H54 (cell line): ENCODE measurements around the gene KCNE3.

Source experiments
- DNase-seq: peaks from one replicate; pipeline ENCODE4 v3.0.0; 2011; ENCODE audit warnings: low spot score, mixed read lengths; ENCODE audit not compliant: insufficient read length
- FAIRE-seq: peaks from 3 replicates; lab custom pipeline; 2011; peaks lifted over from hg19 to GRCh38; lab: Jason Lieb, UNC
- POLR2A ChIP-seq: IDR thresholded peaks from 2 replicates; pipeline ENCODE4 v1.6.1; 2011; ENCODE audit warnings: low read depth, mild to moderate bottlenecking, low read length

The KCNE3 gene

DNA sequence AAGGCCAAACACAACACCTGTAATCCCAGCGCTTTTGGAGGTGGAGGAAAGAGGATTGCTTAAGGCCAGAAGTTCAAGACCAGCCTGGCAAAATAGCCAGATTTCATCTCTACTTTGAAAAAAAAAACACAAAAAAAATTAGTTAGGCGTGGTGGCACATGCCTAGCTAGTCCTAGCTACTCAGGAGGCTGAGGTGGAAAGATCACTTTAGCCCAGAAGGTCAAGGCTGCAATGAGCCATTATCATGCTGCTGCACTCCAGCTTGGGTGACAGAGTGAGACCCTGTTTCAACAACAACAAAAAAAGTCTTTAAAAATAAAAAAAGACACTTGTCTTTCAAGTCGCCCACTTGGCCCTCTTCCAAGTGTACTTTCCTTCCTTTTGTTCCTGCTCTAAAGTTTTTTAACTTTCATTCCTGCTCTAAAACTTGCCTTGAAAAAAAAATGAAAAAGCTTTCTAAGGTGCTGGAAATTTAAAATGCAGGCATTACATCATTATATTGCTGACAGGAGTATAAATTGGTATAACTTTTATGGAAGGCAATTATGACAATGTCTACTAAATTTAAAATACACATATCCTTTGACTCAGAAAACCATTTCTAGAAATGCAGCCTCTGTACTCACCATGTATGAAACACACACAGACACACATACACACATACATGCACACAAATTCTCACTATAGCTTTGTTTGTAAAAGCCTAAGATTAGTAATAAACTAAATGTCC, 13.5 kb upstream of the KCNE3 start:
- FAIRE-seq (no peak), DNase-seq (no peak)
- no peak for TF ChIP-seq POLR2A

DNA sequence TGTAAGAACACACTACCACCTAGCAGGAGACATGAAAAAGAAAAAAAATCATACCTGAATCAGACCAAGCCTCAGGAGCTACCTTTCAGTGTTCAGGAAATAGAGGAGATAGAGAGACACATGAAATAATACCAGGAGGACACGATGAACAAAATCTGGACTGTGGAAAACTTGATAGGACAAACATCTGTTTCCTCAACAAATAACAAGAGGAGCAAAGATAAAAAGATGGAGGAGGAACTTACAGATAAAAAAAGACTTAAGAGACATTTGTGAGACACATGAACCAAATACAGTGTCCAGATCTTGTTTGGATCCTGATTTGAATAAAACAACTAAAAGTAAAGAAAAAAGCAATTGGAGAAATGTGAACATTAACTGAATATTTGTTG, 12.4 kb upstream of the KCNE3 start:
- TF ChIP-seq POLR2A, result no peak
- FAIRE-seq (no peak), DNase-seq (no peak)

DNA sequence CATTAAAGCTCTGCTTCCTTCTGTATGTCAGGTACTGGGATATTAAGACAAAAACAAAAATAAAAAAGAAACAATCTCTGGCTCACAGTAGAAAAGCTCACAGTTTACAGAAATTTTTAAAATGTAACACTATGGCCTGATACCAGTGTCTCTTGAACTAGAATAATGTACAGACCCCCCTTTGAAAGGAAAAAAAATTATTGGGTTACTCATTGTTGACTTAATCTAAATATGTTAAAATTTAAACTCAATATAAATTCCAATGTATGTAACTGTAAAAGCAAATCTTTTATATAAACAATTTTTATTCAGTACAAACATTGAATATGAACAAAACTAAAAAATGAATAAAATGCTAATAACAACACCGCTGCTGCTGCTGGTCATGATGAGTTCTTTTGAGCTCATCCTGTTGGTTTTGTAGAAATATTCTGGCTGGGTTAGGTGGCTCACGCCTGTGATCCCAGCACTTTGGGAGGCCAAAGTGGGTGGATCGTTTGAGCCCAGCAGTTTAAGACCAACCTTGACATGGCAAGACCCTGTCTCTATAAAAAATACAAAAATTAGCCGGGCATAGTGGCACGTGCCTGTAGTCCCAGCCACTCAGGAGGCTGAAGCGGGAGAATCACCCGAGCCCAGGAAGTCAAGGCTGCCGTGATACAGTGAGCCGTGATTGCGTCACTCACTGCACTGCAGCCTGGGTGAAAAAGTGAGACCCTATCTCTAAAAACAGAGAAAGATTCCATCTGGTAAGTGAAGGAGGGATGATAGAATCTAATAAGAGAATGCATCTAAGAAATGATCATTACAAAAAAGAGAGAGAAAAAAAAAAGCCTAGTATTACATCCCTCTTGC, 11.8 kb upstream of the KCNE3 start:
- FAIRE-seq, result no peak
- no peak for TF ChIP-seq POLR2A
- DNase-seq, result no peak

DNA sequence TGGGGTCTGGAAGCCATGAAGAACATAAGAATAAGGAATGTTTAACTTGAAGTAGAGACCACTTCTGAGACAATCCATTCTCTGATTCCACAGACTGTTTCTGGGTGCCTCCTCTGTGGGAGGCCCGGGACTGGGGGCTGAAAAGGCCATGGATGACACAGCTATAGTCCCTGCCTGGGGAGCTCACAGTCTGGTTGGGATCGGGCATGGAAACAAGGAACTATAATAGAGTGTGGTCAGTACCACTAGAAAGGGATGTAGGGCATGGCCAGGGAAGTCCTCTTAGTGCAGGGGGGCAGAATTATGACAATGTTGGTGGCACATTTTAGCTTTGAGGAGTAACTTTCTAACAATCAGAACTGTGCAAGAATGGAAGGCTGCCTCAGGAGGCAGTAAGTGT, 9.2 kb upstream of the KCNE3 start:
- DNase-seq, result no peak
- no peak for TF ChIP-seq POLR2A
- FAIRE-seq, result no peak

DNA sequence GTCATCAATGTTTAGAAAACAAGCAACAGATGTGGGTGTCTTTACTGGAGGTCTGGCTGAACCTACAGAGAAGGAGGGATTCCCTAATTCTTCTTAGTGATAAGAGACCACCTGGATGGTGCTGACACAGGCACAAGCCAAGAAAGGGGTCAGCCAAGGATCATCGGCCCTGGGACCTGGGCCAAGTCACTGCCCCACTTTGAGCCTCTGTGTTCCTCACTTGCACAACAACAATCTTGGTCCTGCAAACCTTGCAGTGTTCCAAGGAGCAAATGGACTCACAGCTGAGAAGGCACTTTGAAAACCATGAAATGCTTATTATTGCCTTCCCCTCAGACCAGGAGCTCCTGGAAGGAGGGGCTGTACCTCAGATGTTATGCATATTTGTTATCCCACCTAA, 7.0 kb upstream of the KCNE3 start:
- FAIRE-seq (no peak), DNase-seq (no peak)
- TF ChIP-seq POLR2A, result no peak

DNA sequence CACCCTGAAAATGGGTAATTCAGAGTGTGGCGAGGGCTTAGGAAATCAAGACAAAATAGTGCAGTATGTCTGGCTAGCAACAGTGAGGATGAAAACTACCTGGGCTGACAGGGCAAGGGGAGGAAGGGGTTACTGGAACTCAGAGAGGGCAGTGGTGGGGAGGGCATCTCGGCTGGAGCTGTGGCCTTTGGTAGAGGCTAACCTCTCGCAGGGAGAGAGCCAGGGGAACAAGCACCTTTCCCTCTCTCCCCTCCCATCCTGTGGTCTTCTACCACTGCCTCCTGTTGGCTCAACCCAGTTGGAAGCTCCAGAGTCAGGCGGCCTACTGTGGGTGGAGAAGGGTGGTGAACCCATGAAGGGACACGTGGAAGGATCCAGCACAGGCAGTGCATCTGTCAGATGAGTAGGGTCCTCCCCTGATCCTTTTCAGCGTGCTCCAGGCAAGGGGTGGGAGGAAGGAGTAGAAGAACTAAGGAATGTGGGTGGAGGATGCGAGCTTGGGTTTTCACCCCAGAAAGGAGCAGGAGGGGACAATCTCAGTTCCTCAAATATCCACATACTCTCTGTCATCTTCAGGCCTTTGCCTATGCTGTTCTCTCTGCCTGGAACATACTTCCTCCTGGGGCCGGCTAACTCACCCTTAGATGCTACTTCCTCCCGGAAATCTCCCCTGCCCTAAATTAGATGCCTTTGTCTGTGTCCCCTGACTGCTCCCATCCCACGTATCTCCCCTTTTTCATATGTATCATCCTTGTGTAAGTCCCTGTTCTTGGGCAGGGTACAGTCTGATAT, 6.2 kb upstream of the KCNE3 start:
- no peak for FAIRE-seq
- no peak for DNase-seq
- no peak for TF ChIP-seq POLR2A

DNA sequence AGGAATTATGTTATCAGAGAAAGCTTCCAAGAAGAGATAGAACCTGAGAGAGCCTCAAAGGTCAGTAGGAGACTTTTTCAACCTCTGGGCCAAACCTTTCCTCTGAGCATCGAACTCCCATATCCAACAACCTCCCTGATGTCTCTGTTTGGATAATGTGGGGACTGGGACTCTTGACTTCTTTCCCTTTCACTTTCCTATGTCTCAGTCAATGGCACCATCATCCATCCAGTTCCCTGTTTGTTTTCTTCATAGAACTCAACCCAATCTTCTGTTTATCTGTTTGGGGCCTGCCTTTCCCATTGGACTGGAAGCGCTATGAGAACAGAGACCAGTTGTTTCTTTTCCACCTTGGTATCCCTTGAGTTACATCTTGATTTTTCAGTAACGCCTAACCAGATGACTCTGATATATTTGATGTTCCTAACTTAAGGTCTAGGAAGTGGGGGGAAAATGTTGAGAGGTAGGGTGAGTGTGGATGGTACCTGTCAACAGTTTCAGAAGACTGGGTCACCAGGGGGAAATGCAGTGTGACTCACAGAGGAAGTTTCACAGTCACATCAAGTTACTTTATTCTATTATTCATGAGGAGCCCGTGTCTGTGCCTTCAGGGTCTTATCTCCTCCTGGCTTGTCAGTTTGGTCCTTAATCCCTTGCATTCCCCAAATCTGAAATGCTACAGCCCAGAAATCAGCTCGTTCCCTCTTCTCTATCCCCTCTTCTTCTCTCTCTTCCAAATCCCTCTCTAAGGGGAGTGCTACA, 4.5 kb upstream of the KCNE3 start:
- FAIRE-seq (no peak), DNase-seq (no peak)
- TF ChIP-seq POLR2A, result no peak

DNA sequence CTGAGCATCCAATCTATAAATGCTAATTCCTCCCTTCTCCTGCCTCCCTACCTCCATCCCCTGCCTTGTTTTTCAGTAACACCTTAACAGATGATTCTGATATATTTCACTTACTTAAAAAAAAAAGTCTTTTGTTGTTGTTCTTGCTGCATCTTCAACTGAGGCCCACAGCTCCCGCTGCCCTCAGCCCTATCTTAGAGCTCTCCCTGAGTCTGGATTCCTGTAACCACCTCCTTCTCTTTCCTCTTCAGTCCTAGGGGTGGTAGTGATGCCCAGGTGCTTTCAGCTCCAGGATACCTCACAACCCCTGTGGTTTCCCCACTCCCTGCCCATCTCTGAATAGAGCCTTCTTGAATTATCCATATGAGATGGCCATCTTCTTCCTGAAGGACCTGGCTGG, 3.7 kb upstream of the KCNE3 start:
- no peak for TF ChIP-seq POLR2A
- DNase-seq, result no peak
- no peak for FAIRE-seq

DNA sequence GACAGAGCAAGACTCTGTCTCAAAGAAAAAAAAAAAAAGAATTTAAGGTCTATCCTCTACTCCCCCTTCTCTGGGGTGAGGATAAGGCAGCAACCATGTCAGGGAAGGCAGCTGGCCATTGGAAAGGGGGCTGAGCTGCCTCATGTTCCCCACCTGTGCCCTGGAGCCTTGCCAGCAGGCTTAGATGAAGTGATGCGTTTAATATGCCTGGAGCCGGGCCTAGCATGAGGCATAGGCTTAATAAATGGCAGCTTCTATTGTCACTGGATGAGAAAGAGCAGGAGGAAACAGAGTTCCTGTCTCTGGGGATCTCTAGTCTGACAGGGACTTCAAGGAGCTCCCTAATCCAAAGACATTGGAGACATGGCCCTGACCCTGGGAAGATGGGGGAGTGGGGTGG, 3.2 kb upstream of the KCNE3 start:
- DNase-seq (no peak), FAIRE-seq (no peak)
- no peak for TF ChIP-seq POLR2A

DNA sequence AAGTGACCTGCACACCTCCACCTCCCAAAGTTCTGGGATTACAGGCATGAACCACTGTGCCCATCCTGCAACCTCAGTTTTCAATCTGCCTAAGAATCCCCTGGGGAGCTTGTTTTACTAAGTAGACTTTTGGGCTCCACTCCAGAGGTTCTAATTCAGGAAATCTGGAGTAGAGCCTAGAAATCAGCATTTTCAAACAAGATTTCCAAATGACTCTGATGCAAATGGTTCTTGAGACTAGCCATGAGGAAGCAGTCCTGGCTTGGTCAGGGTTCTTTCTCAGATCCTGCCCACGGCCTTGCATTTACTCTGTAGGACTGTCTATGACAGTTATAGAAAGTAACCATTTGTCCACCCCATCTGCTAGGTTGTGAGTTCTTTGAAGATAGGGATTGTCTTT, 1.6 kb upstream of the KCNE3 start:
- FAIRE-seq (no peak), DNase-seq (no peak)
- TF ChIP-seq POLR2A, result no peak

DNA sequence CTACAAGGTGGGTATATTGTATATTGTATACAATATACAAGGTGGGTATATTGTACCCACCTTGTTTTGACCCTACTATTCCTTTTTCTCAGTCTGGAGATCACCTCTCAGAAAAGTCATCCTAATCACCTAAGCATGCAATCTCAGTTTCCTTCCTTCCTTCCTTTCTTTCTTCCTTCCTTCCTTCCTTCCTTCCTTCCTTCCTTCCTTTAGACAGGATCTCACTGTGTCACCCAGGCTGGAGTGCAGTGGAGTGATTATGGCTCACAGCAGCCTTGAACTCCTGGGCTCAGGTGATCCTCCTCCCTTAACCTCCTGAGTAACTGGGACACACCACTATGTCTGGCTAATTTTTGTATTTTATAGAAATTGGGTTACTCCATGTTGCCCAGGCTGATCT, 1.2 kb upstream of the KCNE3 start:
- DNase-seq, result no peak
- no peak for FAIRE-seq
- no peak for TF ChIP-seq POLR2A

DNA sequence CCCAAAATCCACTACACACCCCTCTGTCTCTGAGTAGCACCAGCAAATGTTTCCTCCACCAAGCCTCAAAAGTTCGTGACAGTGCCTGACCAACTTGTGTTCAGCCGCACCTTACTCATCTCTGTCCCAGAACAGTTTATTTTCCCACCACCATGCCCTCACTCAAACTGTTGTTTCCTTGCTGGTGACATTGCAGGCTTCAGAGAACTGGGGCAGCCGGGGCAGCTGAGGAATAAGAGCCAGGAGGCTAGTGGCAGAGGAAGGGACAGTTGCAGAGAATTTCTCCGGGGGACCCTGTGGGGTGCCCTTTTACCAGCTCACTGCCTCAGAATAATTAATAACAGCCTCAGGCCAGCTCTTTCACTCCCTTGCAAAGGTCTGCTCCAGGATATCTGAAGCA, 709 bp upstream of the KCNE3 start:
- no peak for TF ChIP-seq POLR2A
- FAIRE-seq, result no peak
- no peak for DNase-seq

DNA sequence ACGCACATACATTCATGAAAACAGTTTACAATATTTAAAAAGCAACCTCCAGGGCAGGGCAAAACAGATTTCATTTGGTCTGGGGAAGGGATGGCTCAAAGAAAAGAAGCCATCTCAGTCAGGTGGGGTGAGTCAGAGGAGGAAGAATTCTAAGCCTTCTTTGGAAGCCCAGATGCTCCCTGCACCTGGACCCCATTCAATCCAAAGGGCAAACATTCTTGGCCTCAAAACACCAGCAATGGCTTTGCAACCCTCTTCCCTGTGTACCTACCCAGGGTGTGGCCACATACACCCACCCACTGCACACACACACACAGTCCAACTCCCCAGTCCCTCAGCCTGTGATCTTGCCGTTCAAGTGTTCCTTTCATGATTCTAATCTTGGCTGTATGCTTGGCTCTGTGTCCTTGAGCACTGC, 2.0 kb downstream of the KCNE3 start:
- no peak for DNase-seq
- FAIRE-seq, result no peak
- no peak for TF ChIP-seq POLR2A
